Neural cell (in vitro differentiated cells): ENCODE data around the gene STMP1.

Experiments used
- CTCF ChIP-seq: fragments of 450-650 bp; IDR thresholded peaks from 2 replicates; pipeline ENCODE4 v1.5.1; 2014; ENCODE audit warnings: antibody characterized with exemption, mild to moderate bottlenecking, moderate library complexity; ENCODE audit not compliant: poor library complexity, severe bottlenecking
- EP300 ChIP-seq: fragments of 450-650 bp; conservative IDR thresholded peaks from 2 replicates; pipeline ENCODE4 v1.6.1; 2014; ENCODE audit warnings: antibody characterized with exemption, mild to moderate bottlenecking, moderate library complexity; ENCODE audit not compliant: poor library complexity, severe bottlenecking
- EZH2 ChIP-seq: fragments of 200-600, 300-800 bp; shearing (Covaris generic), sonication (generic); IDR thresholded peaks from 2 replicates; pipeline ENCODE4 v1.6.1; 2014; ENCODE audit warnings: antibody characterized with exemption, low read length, borderline replicate concordance, mild to moderate bottlenecking; ENCODE audit not compliant: insufficient read depth, poor library complexity, severe bottlenecking
- MXI1 ChIP-seq: fragments of 450-650 bp; conservative IDR thresholded peaks from 2 replicates; pipeline ENCODE4 v1.6.1; 2014; ENCODE audit warnings: antibody characterized with exemption, mild to moderate bottlenecking; ENCODE audit not compliant: poor library complexity, severe bottlenecking

DNA sequence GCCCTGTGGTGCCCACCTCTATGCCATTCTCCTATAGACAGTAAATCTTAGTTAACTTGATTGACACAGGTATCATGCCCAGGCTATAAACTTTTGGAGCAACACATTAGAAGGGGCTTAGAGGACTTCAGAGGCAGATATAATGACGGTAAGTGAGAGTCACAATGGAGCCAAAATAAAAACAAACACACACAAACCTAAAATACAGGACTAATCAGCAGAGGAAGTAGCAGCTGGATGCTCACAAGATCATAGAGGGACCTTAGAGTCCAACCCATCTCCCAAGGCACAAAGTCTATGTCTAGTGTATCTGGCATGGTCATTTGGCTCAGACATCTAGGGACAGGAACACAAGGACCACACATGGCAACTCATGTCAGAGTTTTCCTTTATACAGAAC, 53.4 kb downstream of the STMP1 start:
- TF ChIP-seq CTCF (no peak), EP300 (no peak), MXI1 (no peak), EZH2 (no peak)
